C4-2B (cell line): ENCODE measurements around the gene TTC38.
"Not testable (repeated sequence)": the region's sequence is repeated elsewhere in the genome, so short reads cannot be mapped to it uniquely, and the experiment has no call there.

Source experiments
- CTCF ChIP-seq: fragments of 450-650 bp; conservative IDR thresholded peaks from 2 replicates; pipeline ENCODE4 v1.5.1; 2017; ENCODE audit warnings: mild to moderate bottlenecking
- ZFX ChIP-seq: fragments of 450-650 bp; IDR thresholded peaks from 2 replicates; pipeline ENCODE4 v1.6.1; 2017

- not testable (repeated sequence) for TF ChIP-seq CTCF, ZFX
These were observed 3.3 kb upstream of the TTC38 start for GRCh38 chr22:46264520-46264919.
